HG03066 (cell line): ENCODE results near the gene TMEM260.
"Not testable (repeated sequence)": the region's sequence is repeated elsewhere in the genome, so short reads cannot be mapped to it uniquely, and the experiment has no call there.

Source experiments
- ATAC-seq: cut with Tn5 transposase; IDR thresholded peaks from one replicate; pipeline ENCODE4 v1.9.1; 2021; ENCODE audit warnings: low read depth; ENCODE audit not compliant: unreplicated experiment

TMEM260 gene

DNA sequence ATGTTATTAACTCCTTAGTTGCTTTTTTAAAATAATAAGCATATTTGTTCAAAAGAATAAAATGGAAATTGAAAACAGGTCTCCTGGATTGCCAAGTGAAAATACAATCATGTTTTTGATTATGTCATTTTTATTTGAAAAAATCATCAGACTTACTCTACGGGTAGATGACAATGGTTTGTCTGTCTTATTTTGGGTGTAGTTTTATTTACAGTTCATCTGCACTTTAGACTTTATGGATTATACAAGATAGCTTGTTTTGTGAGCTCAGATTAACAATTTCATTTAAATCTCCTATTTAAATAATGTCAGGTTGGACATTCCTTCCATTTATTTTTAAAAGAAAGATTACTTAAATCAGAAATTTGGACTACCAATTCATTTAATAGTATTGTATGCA, 14.8 kb downstream of the TMEM260 start:
- no peak for ATAC-seq

DNA sequence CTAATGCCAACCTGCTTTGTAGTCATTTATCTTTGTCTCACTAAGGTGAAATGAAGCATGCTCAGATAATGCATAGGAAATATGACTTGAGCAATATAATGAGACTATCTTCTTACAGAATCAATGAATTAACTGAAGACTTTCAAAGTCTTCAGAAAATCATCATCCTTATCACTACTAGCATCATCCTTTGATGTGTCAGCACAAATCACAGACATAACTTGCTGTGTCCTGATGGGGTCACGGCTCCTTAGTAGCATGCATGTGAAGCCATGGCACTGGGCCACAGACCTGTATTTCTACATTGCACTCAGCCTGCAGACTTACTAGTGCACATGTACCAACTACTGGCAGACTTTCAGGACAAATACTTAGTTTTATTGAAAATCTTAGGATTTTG, 18.9 kb downstream of the TMEM260 start:
- no peak for ATAC-seq

DNA sequence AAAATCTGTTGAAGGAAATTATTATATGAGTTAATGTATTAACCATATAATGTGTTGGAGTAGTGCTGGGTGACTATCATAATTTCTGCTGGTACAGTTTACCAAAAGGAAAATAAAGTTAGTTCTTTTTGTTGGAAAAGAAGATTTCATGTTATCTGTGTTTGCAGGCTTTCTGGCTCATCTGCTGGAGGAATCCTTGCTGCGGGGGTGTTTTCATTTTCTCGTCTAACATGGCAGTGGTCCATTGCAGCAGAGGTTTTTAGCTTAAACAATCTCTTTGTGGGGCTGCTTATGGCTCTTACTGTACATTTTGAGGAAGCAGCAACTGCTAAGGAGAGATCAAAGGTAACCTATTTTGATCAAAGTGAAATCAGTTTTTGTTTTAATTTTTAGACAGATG, 24.1 kb downstream of the TMEM260 start:
- ATAC-seq = no peak

DNA sequence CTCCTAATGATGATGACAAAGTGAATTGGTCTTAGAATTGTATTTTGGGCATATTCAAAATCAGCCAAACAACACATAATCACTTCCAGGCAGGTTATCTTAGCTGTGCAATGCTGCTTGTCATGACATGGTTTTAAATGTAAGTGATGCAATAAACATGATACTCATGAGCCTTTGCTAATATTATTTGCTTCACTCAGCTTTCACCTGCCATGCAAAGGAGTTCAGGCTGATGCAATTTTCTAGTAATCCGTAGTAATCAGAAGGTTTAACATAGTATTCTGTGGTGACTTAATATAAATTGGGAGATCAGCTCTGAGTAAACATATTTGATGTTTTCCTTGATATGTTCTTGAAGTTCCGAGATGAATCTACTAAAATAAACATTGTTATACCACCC, 29.1 kb downstream of the TMEM260 start:
- ATAC-seq = no peak

DNA sequence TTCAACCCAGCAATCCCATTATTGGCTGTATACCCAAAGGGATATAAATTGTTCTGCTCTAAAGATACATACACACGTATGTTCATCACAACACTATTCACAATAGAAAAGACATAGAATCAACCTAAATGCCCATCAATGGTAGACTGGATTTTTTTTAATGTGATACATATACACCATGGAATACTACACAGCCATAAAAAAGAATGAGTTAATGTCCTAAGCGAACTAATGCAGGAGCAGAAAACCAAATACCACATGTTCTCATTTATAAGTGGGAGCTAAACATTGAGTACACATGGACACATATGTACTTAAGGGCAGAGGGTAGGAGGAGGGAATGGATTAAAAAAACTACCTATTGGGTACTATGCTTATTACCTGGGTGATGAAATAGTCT, 32.1 kb downstream of the TMEM260 start:
- ATAC-seq = not testable (repeated sequence)

DNA sequence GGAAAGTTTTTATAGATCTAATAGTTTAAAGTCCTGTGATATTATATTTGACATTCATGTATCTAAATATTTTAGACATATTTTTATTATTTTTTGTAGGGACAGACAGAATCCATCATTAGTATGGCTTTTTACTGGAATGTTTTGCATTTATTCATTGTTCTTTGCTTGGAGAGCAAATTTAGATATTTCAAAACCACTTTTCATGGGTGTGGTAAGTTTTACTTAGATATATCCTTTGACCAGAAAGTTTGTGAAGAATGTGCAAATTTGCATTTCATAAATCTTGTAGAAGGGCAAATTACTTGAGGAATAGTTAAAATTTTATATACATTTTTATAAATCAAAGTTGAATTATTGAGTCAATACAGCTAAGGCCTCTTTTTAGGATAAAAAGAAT, 37.5 kb downstream of the TMEM260 start:
- no peak for ATAC-seq

DNA sequence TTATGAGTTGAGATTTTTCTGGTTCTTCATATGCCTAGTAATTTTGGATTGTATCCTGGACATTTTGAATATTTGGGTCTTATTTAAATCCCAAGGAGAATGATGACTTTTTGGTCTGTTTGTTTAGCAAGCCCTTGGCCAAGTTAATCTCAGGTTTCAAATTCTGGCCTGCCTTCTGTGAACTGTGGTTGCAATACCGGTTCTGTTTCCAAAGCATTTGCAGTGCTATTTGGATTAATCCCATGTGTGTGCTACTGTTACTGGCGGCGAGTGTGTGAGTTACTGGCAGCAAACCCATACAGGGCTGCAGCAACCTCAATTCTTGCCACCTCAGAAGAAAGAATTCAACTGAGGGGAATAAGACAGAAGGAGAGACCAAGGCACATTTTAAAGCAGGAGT, 51.1 kb downstream of the TMEM260 start:
- no peak for ATAC-seq

DNA sequence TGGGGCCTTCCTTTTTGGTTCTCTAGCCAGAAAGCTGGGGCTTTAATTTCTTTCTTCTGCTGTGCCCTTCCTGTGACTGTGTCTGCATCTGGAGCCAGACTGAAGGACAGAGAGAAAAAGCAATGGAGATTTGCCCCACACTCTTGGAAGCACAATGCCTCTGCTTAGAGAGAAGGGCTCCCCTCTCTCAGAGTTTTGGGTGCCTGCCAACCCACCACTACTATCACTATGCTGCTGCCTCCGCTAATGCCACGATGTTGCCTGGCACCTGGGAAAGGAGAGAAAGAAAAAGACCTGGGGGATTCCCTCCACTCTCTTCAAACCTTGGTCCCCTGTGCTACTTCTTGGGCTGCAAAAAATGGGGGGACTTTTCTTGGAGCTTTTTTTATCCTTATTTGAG, 52.6 kb downstream of the TMEM260 start:
- ATAC-seq = no peak

DNA sequence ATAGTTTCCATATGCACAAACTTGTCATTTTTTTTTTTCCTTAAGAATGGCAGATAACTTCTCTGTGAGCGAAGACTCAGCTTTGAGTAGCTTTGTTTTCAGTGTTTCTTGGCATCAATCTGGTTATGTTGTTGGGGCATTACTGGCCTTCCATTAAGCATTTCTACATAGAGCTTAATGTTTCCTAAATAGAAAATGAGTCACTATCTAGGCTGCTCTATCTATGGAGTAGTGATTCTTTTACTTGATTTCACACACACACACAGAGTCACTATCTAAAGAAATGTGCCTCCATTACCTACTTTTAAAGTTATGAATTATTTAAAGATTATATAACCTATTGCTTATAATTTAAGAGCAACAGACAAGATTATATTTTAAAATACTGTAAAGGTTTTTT, 53.9 kb downstream of the TMEM260 start:
- no peak for ATAC-seq

DNA sequence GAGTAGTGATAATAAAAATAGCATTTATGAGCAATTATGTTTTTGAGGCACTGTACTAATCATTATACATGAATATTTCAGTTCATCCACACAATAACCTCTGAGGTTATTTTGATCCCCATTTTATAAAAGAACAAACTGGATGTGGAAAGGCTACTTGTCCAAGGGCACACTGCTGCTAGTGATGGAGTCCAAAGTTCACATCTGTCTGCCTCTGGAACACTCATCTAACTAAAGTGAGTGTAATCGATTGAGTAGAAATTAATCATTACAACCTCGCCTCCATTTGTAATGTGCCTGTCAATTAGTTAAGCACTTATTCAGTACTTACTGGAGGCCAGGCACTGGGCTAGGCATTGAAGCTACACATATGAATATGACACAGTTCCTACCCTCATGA, 55.4 kb downstream of the TMEM260 start:
- ATAC-seq = no peak

DNA sequence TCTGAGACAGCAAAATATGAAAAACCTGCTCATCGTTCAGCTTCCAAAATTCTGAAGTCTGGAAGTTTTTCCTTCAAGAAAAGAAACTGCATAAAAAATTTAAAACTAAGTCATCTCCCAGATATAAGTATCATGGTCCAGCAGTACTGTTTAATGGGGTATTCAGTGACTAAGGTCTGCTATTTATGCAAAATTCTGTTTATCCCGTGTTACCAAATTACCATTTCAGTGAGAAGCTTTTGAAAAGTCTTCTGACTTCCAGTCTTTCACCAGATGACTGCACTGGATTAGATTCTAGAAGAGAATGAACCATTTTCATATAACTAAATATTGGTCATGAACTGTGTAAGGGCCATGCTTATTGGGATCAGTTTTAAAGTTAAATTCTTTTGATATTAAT, 67.9 kb downstream of the TMEM260 start:
- no peak for ATAC-seq

DNA sequence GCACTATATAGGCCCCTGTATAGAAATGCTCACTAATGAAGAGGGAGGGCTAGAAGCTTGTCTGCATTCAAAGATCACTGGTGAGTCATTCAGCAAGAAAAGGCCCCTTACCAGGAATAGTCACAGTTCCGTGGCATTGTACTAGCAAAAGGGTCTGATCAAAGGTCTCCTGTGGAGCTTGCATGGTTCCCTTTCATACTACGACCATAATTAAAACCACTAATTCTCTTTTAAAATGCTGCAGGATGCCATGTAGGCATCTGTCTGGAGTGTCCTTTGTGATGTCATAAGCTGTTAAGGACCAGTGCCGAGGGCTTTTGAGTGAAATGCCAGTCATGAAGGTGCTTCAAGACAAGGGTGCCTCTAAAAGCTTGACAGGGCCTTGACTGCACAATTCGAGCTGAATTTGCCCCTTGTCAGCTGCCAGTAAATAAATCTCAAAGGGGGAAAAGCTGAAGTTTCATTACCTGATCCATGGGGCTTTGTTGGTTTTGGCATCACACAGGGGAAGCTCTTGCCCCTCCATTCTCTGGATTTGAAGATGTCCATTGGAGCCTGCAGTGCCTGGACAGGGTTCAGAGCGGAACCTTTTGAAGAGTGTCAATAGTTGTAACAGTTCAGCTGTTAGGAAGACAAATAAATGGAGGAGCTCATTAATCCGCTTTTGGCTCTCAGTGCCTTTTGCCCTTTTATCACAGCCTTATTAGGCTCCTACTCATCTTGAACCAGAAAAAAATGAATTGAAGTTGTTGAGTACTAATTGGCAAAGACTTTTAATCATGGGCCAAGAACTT, 69.1 kb downstream of the TMEM260 start:
- no peak for ATAC-seq

DNA sequence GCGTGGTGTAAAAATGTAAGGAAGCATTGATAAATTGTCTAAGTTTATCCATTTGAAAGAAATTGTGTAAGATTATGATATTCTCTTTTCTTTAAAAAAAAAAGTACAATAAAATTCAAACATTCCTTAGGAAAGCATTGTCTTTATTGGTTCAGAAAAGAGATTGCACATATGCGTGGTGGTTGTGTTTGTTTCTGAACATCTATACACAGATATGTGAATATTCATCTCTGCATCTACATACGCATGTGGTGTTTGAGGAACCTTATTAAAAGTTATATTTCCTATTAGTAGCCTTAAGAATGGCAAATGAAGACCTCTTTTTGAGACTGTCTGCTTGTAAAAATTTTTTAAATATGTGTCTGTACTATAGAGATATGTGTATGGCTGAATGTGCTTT, 69.8 kb downstream of the TMEM260 start:
- ATAC-seq = no peak

DNA sequence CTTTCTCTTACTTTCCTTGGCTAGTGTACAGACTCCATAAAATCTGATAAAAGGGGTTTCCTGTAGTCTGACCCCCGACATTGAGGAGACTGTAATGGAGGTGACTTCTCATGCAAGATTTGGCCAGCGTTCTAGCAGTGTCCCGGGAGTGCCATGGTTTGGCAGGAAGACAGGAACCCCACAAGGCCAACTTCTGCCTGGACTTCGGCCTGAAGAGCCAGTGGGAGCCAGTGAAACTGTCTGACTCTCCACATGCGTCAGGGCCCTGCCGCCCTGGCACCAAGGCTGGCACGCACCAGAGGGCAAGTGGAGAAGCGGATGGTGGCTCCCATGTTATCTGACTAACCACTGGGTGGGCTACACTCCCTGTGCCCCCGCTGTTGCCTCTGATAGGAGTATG, 70.5 kb downstream of the TMEM260 start:
- ATAC-seq = no peak

DNA sequence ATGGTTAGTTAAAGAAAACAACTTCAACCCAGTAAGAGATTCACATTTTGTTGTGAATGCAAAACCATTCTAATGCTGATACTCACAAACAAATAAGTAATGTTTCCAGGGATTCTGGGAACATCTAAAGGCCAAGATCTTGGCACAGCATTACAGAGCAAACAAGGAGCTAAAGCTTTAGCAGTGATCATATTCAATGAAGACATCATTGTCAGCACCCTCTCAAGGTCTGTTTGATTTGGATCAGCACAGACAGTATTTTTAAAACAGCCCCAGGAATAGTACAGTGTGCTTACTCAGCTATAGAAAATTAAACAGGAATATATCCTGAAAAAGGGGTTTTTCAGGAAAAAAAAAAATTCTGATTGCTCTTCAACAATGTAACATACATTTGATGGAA, 71.4 kb downstream of the TMEM260 start:
- ATAC-seq = no peak

DNA sequence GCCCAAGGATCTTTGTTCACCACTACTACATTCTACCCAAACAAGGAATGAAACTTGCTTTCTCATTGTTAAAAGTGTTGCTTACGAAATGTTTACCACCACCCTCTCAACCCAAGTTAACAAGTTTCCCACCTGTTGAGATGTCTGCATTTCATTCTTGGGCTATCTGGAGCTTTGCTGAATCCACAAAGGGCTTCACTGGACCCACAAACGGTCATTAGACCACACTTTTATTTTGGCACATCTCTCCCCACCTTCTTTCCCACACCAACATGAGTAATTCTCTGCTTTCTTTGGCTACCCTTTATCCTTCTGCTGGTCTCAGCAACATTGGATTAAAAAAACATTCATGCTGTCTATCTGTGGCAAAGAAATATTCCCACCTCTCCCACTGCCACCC, 78.0 kb downstream of the TMEM260 start:
- no peak for ATAC-seq

DNA sequence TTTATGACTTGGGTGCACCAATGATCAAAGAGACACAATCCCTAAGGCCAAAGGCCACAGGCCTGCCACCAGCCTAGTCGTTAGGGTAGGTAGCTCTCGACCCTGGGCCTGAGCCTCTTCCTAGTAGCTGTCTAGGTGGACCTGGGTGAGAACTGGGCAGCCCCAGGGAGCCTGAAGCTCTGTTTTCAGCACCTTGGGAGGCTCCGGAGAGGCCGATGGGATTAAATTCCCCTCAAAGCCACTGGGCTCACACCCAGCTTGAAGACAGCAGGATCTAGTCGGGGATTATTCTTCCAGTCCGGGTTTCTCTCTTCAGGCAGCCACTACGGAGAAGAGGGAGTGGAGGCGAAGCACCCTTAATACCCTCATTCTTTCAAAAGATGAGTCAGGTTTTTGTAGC, 79.8 kb downstream of the TMEM260 start:
- no peak for ATAC-seq

DNA sequence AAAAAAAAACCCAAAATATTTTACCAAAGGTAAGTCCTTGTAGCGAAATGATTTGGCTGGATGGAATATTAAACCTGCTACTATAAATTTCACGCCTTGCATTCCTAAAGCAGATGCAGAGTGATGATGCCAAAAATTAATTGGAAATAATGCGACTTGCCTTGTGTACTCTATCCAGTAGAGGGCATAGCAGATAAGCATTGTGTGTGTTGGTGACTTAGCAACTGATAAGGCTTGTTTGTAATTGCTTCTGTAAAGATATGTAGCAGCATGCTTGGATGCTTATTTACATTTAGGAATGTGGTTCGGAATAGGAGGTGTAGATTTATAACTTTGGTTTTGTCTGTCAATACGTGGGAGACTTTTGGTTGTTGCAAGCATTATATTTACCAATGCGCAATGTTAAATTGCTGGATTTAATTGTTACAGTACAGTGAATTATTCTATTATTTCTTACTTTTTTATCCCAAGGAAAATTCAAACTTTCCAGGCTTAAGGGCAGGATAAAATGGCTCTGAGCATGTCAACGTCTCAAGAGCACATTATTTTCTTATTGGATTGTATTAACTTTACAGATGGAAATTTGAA, 80.5 kb downstream of the TMEM260 start:
- ATAC-seq = no peak

DNA sequence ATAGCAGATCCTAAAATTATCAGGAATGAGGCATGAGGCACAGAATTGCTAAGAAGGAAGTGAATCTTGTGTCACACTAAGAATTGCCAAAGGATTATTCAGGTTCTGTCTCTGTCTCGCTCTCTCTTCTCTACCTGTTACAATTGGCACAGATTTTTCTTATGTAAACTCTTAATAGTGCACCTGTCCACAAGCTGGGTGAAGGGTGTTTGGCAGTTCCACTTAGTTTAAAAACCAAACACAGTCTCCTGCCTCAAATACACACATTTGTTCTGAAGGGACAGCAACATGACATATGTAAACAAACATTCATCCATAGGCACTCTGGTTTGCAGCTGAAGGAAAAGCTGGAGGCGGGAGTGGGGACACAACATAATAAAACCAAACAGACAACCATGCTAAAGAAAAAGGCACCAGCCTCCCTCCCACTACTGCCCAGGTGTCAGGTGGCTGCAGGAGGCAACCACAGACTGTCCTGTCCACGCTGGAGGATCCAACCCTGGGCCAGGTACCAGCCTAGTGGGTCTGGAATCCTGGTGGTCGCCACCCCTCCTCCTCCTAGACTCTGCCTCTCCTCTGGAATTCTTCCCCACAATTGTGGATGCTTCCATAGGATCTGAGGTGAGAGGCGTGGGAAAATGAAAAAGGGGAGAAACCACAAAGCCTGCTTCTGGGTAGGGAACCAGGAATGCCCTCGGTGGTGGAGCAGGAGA, 81.2 kb downstream of the TMEM260 start:
- ATAC-seq = no peak

DNA sequence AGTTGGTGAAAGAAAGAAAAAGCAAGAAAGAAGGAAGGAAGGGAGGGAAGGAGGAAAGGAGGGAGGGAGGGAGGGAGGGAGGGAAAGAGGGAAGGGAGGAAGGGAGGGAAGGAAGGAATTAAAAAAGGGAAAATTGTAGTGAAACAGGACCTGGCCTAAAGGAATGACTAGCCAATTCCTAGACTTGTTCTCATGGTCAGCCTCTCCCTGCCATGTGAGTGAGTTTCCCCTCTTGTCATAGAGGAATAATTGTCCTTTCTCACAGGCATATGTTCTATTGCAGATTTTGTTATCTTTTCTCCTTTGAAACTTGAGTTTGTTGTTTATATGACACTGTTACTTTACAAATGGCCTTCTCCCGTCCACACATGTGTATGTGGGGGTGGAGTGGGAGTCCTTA, 81.9 kb downstream of the TMEM260 start:
- no peak for ATAC-seq

DNA sequence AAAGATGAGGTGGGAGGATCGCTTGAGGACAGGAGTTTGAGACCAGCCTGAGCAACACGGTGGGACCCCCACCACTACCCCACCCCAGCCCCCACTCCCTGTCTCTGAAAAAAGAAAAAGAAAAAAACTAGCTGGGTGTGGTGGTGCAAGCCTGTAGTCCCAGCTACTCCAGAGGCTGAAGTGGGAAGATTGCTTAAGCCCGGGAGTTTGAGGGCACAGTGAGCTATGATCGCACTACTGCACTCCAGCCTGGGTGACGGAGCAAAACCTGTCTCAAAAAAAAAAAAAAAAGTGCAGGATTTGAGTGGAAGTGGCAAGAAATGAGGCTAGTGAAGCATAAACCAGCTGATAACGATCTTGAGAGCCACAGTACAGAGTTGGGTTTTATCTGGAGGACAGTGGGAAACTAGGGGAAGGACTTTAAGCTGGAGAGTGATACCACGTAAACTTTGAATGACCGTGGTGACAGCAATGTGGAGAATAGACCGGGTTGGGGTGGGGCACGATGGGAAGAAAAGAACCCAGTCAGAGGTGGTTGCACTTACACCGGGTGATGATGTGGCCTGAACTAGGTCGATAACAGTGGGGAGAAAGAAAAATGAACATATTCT, 85.3 kb downstream of the TMEM260 start:
- ATAC-seq = no peak

DNA sequence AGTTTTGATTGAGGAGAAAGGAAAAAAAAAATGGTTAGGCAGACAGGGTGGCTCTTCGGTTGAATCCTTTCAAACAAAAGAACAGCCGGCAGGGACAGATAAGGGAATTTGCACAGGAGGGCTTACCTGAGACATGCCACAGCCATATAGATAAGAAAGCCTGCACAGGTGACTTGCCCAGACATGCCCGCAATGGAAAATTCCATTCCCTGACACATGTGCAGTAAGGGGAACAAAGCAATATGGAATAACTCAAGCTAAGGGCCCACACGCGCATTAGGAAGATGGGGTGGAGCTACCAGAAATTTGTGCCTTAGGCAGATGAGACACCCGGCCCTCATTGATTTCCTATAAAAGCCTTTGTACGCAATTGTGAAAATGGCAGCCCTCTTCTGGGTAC, 86.7 kb downstream of the TMEM260 start:
- ATAC-seq = no peak
